Tibial nerve (tissue), 4 donors: ENCODE data around the gene CAMKK2. TPM values are rescaled to one million over a fixed set of nuclear protein-coding genes. Genes with fewer than 3 reads are reported as not detected.
"Not testable (repeated sequence)": the region's sequence is repeated elsewhere in the genome, so short reads cannot be mapped to it uniquely, and the experiment has no call there.

Experiments used
- DNase-seq, 2 donors: peaks; one replicate each; pipeline ENCODE4 v3.0.0-alpha.2; 2019; ENCODE audit warnings: low spot score in 2 of 2
- H3K27ac ChIP-seq, 4 donors: fragments of 200-600 bp; sonication (generic) in 3 of 4; one replicate each; pipeline ENCODE4 v1.5.1; 2017 to 2019; ENCODE audit warnings: mild to moderate bottlenecking in 1 of 4
- H3K27me3 ChIP-seq, 2 donors: fragments of 200-600 bp; sonication (generic) in 1 of 2; one replicate each; pipeline versions ENCODE4 v1.5.1 to v1.6.0; 2017 to 2019
- H3K36me3 ChIP-seq, 3 donors: fragments of 200-600 bp; sonication (generic); one replicate each; pipeline ENCODE4 v1.5.1; 2018 to 2019
- H3K4me1 ChIP-seq, 4 donors: fragments of 200-600 bp; sonication (generic) in 3 of 4; one replicate each; pipeline ENCODE4 v1.5.1; 2017 to 2019
- H3K4me3 ChIP-seq, 4 donors: fragments of 200-600 bp; sonication (generic) in 3 of 4; one replicate each; pipeline ENCODE4 v1.5.1; 2017 to 2019; ENCODE audit warnings: mild to moderate bottlenecking in 1 of 4, moderate library complexity in 1 of 4
- H3K9me3 ChIP-seq, 4 donors: fragments of 200-600 bp; sonication (generic) in 3 of 4; one replicate each; pipeline ENCODE4 v1.5.1; 2017 to 2019
- CTCF ChIP-seq, 5 experiments: fragments of 200-600 bp in 3 of 5; fragments of 450-650 bp in 2 of 5; sonication (generic) in 3 of 5; IDR thresholded peaks; one replicate each; pipeline ENCODE4 v1.5.1; 2016 to 2019; ENCODE audit warnings: antibody characterized with exemption in 5 of 5, mild to moderate bottlenecking in 3 of 5, moderate library complexity in 2 of 5
- EP300 ChIP-seq, 2 donors: sonication (generic); formaldehyde crosslinking; IDR thresholded peaks; one replicate each; pipeline ENCODE4 v1.6.1; 2017; ENCODE audit warnings: antibody characterized with exemption in 2 of 2, mild to moderate bottlenecking in 1 of 2
- POLR2A ChIP-seq, 2 donors: fragments of 450-650 bp; IDR thresholded peaks; one replicate each; pipeline ENCODE4 v1.6.1; 2017; ENCODE audit warnings: antibody characterized with exemption in 2 of 2, mild to moderate bottlenecking in 2 of 2, moderate library complexity in 2 of 2
- WGBS, 2 donors: methylation state at CpG; one replicate each; pipeline ENCODE4 v1.1.5; 2018; 5-methylcytosine and 5-hydroxymethylcytosine counted together
- total RNA-seq, 4 donors: library from RNA; depleted of rRNA; stranded (reverse); fragments of >200 nt; gene quantifications; one replicate each; pipeline ENCODE4 v1.1.0, GENCODE V29; 2016

The CAMKK2 gene
- total RNA-seq, 4 donors from 2014 or later = 31.0 to 39.9 (median 32.9) TPM

- 96 to 97% methylated on average over 1 of the region's 1 CpG for WGBS, 2 donors
- peak overlapping the region in 2 of 4 donors; percentile 81 to 84 for H3K27ac ChIP-seq
- H3K27me3 ChIP-seq = no peaks in the 10 kb centered on the region
- H3K4me1 ChIP-seq = peaks cover 0 to 44% (median 13%) of the 10 kb centered on the region in 4 donors
- DNase-seq = no peak
- no peaks in the 10 kb centered on the region for H3K9me3 ChIP-seq
- no peak for TF ChIP-seq EP300 (IDR thresholded peaks at IDR 0.05)
- TF ChIP-seq POLR2A (IDR thresholded peaks at IDR 0.05) = no peak
- no peak for TF ChIP-seq CTCF (IDR thresholded peaks at IDR 0.05)
- no peaks in the 10 kb centered on the region for H3K36me3 ChIP-seq
- H3K4me3 ChIP-seq = no peak overlapping the region
Observed at GRCh38 chr12:121285856-121286255, 10.7 kb downstream of the CAMKK2 start.

DNA sequence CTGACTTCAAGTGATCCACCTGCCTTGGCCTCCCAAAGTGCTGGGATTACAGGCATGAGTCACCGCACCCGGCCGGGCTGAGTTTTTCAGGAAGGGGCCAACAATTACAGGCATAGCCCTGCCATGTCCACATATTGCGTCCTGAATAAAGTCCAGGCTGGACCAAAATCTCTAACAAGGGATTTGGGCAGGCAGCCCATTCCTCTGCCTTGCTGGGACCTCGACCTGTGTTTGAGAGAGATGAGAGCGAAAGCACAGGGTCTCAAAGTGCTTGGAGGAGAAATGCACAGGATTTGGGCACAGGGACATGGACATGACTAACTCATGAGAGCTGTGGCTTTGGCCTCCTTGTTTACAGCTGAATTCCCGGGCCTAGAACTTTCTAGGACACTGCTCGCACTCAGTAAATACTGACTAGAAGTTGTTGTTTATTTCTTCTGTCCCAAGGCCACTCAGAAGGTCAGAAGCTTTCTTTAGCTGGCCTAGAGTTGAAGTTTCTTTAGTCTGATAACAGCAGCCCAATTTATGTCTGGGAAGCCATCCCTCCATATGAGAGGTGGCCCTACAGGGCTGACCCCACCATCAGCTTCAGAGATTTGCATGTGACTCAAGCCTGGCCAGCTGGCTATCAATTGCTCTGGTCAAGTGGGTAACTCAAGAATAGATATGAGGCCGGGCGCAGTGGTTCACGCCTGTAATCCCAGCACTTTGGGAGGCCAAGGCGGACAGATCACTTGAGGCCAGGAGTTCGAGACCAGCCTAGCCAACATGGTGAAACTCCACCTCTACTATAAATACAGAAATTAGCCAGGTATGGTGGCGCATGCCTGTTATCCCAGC lies 11.7 kb downstream of the CAMKK2 start:
- no peaks in the 10 kb centered on the region for H3K36me3 ChIP-seq
- H3K27ac ChIP-seq = peak overlapping the region; percentile 38 to 84 (median 64)
- no peaks in the 10 kb centered on the region for H3K9me3 ChIP-seq
- H3K4me3 ChIP-seq = no peak overlapping the region
- no peak for TF ChIP-seq CTCF (IDR thresholded peaks at IDR 0.05)
- TF ChIP-seq EP300 (IDR thresholded peaks at IDR 0.05) = no peak
- no peak for TF ChIP-seq POLR2A (IDR thresholded peaks at IDR 0.05)
- 68 to 72% methylated on average over 14 of the region's 14 CpGs for WGBS, 2 donors
- H3K27me3 ChIP-seq = no peaks in the 10 kb centered on the region
- H3K4me1 ChIP-seq = peaks cover 0 to 42% (median 14%) of the 10 kb centered on the region in 4 donors
- peak in 1 of 2 donors; percentile 16 for DNase-seq

DNA sequence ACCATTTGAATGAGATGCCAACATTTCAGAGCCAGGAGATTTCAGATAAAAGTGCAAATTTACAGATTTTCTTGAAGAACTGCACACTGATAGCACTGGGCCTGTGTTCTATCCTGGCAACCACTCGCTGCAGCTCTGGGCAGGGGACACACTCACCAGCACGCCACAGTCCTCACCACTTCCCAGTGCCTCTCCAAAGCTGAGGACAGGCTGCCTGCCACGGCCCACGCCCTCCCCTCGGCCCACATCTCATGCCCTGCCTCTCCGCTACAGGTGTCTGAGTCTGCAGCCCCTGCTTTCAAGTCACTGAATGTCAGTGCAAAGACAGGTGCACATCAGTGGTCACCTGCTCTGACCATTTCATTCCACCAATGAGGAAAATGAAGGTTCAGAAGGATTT lies 12.7 kb downstream of the CAMKK2 start:
- Histone ChIP-seq H3K27ac (peak overlapping the region in 2 of 4 donors; percentile 81 to 84), H3K27me3 (no peaks in the 10 kb centered on the region), H3K36me3 (peaks cover 0 to under 1% (median 0%) of the 10 kb centered on the region in 3 donors), H3K9me3 (no peaks in the 10 kb centered on the region), H3K4me3 (no peak overlapping the region), H3K4me1 (peaks cover 0 to 42% (median 13%) of the 10 kb centered on the region in 4 donors)
- 92 to 97% methylated on average over 6 of the region's 6 CpGs for WGBS, 2 donors
- TF ChIP-seq POLR2A (IDR thresholded peaks at IDR 0.05) = no peak
- no peak for TF ChIP-seq CTCF (IDR thresholded peaks at IDR 0.05)
- no peak for TF ChIP-seq EP300 (IDR thresholded peaks at IDR 0.05)
- no peak for DNase-seq

GRCh38 chr12:121283388-121283787 lies 13.1 kb downstream of the CAMKK2 start:
- Histone ChIP-seq H3K27me3 (no peaks in the 10 kb centered on the region), H3K4me1 (peaks cover 0 to 40% (median 10%) of the 10 kb centered on the region in 4 donors), H3K4me3 (no peak overlapping the region), H3K9me3 (no peaks in the 10 kb centered on the region), H3K27ac (peak overlapping the region in 1 of 4 donors; percentile 81), H3K36me3 (peaks cover 0 to 5% (median 0%) of the 10 kb centered on the region in 3 donors)
- no peak for DNase-seq
- TF ChIP-seq EP300 (IDR thresholded peaks at IDR 0.05) = no peak
- TF ChIP-seq POLR2A (IDR thresholded peaks at IDR 0.05) = no peak
- TF ChIP-seq CTCF (IDR thresholded peaks at IDR 0.05) = no peak
- WGBS, 2 donors = 95 to 97% methylated on average over 5 of the region's 5 CpGs

GRCh38 chr12:121282910-121283309 lies 13.6 kb downstream of the CAMKK2 start:
- 81 to 93% methylated on average over 9 to 11 of the region's 11 CpGs for WGBS, 2 donors
- DNase-seq, H3K27me3 ChIP-seq, H3K9me3 ChIP-seq, H3K4me3 ChIP-seq, H3K36me3 ChIP-seq: not testable (repeated sequence)
- Histone ChIP-seq H3K4me1 (peaks cover 0 to 35% (median 8%) of the 10 kb centered on the region in 4 donors), H3K27ac (peak overlapping the region in 1 of 4 donors; percentile 20)
